WTC11 (cell line): Measurements from ENCODE around the gene LTBP3. TPM values are rescaled to one million over a fixed set of nuclear protein-coding genes. Genes with fewer than 3 reads are reported as not detected.

Experiments
- ATAC-seq: fragments of 200-7000 bp; cut with Tn5 transposase; 2 replicates; pipeline ENCODE4 v1.10.0; 2021; ENCODE audit warnings: mild to moderate bottlenecking, moderate library complexity
- CTCF ChIA-PET: fragments of 300-600 bp; sonication (Branson Sonifier 250); formaldehyde crosslinking; loops from one replicate; lab custom pipeline; 2021; ENCODE audit warnings: antibody characterized with exemption; lab: Charles Lee
- POLR2A ChIA-PET: fragments of 350-600 bp; sonication (Branson Sonifier 250); formaldehyde crosslinking; loops from one replicate; lab custom pipeline; 2021; ENCODE audit warnings: antibody characterized with exemption; lab: Charles Lee
- DNase-seq: peaks from one replicate; pipeline ENCODE4 v3.0.0; 2021; ENCODE audit warnings: low spot score
- H3K27ac Mint-ChIP-seq: 2 replicates; pipeline ENCODE4 v1.8.0; 2021; ENCODE audit warnings: mixed read lengths
- H3K27me3 Mint-ChIP-seq: 2 replicates; pipeline ENCODE4 v1.8.0; 2021; ENCODE audit warnings: low read depth, mild to moderate bottlenecking, moderate library complexity, mixed read lengths
- H3K36me3 Mint-ChIP-seq: 2 replicates; pipeline ENCODE4 v1.8.0; 2021; ENCODE audit warnings: mixed read lengths
- H3K4me1 Mint-ChIP-seq: 2 replicates; pipeline ENCODE4 v1.8.0; 2022; ENCODE audit warnings: mixed read lengths
- H3K4me3 Mint-ChIP-seq: 2 replicates; pipeline ENCODE4 v1.8.0; 2021; ENCODE audit warnings: mild to moderate bottlenecking, moderate library complexity, mixed read lengths
- H3K9me3 Mint-ChIP-seq: 2 replicates; pipeline ENCODE4 v1.8.0; 2021; ENCODE audit warnings: mixed read lengths
- ATF2 ChIP-seq: sonication (generic); formaldehyde crosslinking; IDR thresholded peaks from 2 replicates; pipeline ENCODE4 v1.8.1; 2022; ENCODE audit warnings: low read depth, missing genetic modification reagents, borderline replicate concordance
- ATF3 ChIP-seq: sonication (generic); formaldehyde crosslinking; conservative IDR thresholded peaks from 2 replicates; pipeline ENCODE4 v1.8.1; 2022; ENCODE audit warnings: mild to moderate bottlenecking, missing genetic modification reagents
- E2F4 ChIP-seq: sonication (generic); formaldehyde crosslinking; IDR thresholded peaks from 2 replicates; pipeline ENCODE4 v1.8.1; 2022; ENCODE audit warnings: low read depth, mild to moderate bottlenecking, moderate library complexity, missing genetic modification reagents, borderline replicate concordance
- E2F5 ChIP-seq: sonication (generic); formaldehyde crosslinking; IDR thresholded peaks from 2 replicates; pipeline ENCODE4 v1.8.1; 2022; ENCODE audit warnings: mild to moderate bottlenecking, moderate library complexity, missing genetic modification reagents
- ELF4 ChIP-seq: sonication (generic); formaldehyde crosslinking; IDR thresholded peaks from 2 replicates; pipeline ENCODE4 v1.8.1; 2022; ENCODE audit warnings: low read depth, mild to moderate bottlenecking, moderate library complexity, missing genetic modification reagents
- EMX1 ChIP-seq: fragments of 250-450 bp; sonication (Bioruptor Pico); IDR thresholded peaks from 2 replicates; pipeline ENCODE4 v1.8.0; 2021; ENCODE audit warnings: mild to moderate bottlenecking
- ETV6 ChIP-seq: sonication (generic); formaldehyde crosslinking; IDR thresholded peaks from 2 replicates; pipeline ENCODE4 v1.8.1; 2022; ENCODE audit warnings: mild to moderate bottlenecking, missing genetic modification reagents
- FOXK1 ChIP-seq: sonication (generic); formaldehyde crosslinking; IDR thresholded peaks from 2 replicates; pipeline ENCODE4 v1.8.0; 2022; ENCODE audit warnings: mild to moderate bottlenecking, moderate library complexity, missing genetic modification reagents
- GABPB1 ChIP-seq: sonication (generic); formaldehyde crosslinking; IDR thresholded peaks from 2 replicates; pipeline ENCODE4 v1.8.1; 2023; ENCODE audit warnings: mild to moderate bottlenecking, missing genetic modification reagents
- GTF2I ChIP-seq: fragments of 250-450 bp; sonication (Bioruptor Pico); conservative IDR thresholded peaks from 2 replicates; pipeline ENCODE4 v1.4.0; 2021; ENCODE audit warnings: mild to moderate bottlenecking
- JUN ChIP-seq: sonication (generic); formaldehyde crosslinking; IDR thresholded peaks from 2 replicates; pipeline ENCODE4 v1.8.0; 2023; ENCODE audit warnings: mild to moderate bottlenecking, missing genetic modification reagents
- KAT7 ChIP-seq: sonication (generic); formaldehyde crosslinking; IDR thresholded peaks from 2 replicates; pipeline ENCODE4 v1.8.1; 2023; ENCODE audit warnings: missing genetic modification reagents, mild to moderate bottlenecking, borderline replicate concordance
- MAX ChIP-seq: sonication (generic); formaldehyde crosslinking; IDR thresholded peaks from 2 replicates; pipeline ENCODE4 v1.8.0; 2022; ENCODE audit warnings: mild to moderate bottlenecking, missing genetic modification reagents
- MYBL2 ChIP-seq: sonication (generic); formaldehyde crosslinking; IDR thresholded peaks from 2 replicates; pipeline ENCODE4 v1.8.1; 2023; ENCODE audit warnings: mild to moderate bottlenecking, moderate library complexity, missing genetic modification reagents
- NR3C1 ChIP-seq: sonication (generic); formaldehyde crosslinking; conservative IDR thresholded peaks from 2 replicates; pipeline ENCODE4 v1.8.1; 2023; ENCODE audit warnings: low read depth, mild to moderate bottlenecking, missing genetic modification reagents
- OVOL2 ChIP-seq: fragments of 250-450 bp; sonication (Bioruptor Pico); IDR thresholded peaks from 2 replicates; pipeline ENCODE4 v1.9.0; 2021; ENCODE audit warnings: mild to moderate bottlenecking, borderline replicate concordance
- RORB ChIP-seq: fragments of 250-450 bp; sonication (Bioruptor Pico); IDR thresholded peaks from 2 replicates; pipeline ENCODE4 v1.9.0; 2021; ENCODE audit warnings: mild to moderate bottlenecking
- SMAD3 ChIP-seq: sonication (generic); formaldehyde crosslinking; IDR thresholded peaks from 2 replicates; pipeline ENCODE4 v1.8.0; 2022; ENCODE audit warnings: missing genetic modification reagents, mild to moderate bottlenecking, borderline replicate concordance
- SMAD4 ChIP-seq: sonication (generic); formaldehyde crosslinking; IDR thresholded peaks from 2 replicates; pipeline ENCODE4 v1.8.0; 2022; ENCODE audit warnings: mild to moderate bottlenecking, missing genetic modification reagents
- SOX15 ChIP-seq: fragments of 250-450 bp; sonication (Bioruptor Pico); IDR thresholded peaks from 2 replicates; pipeline ENCODE4 v1.9.0; 2021; ENCODE audit warnings: mild to moderate bottlenecking
- ZMAT4 ChIP-seq: fragments of 250-450 bp; sonication (Bioruptor Pico); IDR thresholded peaks from 2 replicates; pipeline ENCODE4 v1.9.0; 2021; ENCODE audit warnings: mild to moderate bottlenecking
- ZNF219 ChIP-seq: sonication (generic); formaldehyde crosslinking; IDR thresholded peaks from 2 replicates; pipeline ENCODE4 v1.8.0; 2023; ENCODE audit warnings: missing genetic modification reagents, mild to moderate bottlenecking, borderline replicate concordance
- ZNF281 ChIP-seq: sonication (generic); formaldehyde crosslinking; IDR thresholded peaks from 2 replicates; pipeline ENCODE4 v1.8.0; 2023; ENCODE audit warnings: mild to moderate bottlenecking, missing genetic modification reagents
- ZNF671 ChIP-seq: fragments of 250-450 bp; sonication (Bioruptor Pico); IDR thresholded peaks from 2 replicates; pipeline ENCODE4 v1.8.0; 2021; ENCODE audit warnings: mild to moderate bottlenecking
- total RNA-seq: library from RNA; stranded (reverse); gene quantifications from 3 replicates; pipeline ENCODE4 v1.2.3, GENCODE V29; 2021

Gene LTBP3
- total RNA-seq, 1 experiment from 2014 or later: 20.7 TPM

- Mint-ChIP-seq H3K4me3 (no peak overlapping the region), H3K27me3 (peaks cover 12% of the 10 kb centered on the region; the same call in 1 of the 2 replicates), H3K27ac (no peak overlapping the region), H3K4me1 (no peaks in the 10 kb centered on the region), H3K9me3 (no peaks in the 10 kb centered on the region), H3K36me3 (peaks cover 8% of the 10 kb centered on the region; the same call in 1 of the 2 replicates)
- ATAC-seq (no peak), DNase-seq (no peak)
- POLR2A ChIA-PET: no interaction called here
- CTCF ChIA-PET: interaction anchor here (1.0 to 16.2 kb wide), 2 partner anchors 9 to 27 kb away, joined by 4 to 311 read pairs; partner anchors contain the start of gene KCNK7
- TF ChIP-seq ZMAT4 (CRISPR knock-in tag): no peak
These were observed 41.2 kb upstream of the LTBP3 start for GRCh38 chr11:65599216-65599954.

GRCh38 chr11:65598258-65598699 is 40.1 kb upstream of the LTBP3 start:
- TF ChIP-seq ATF3 (CRISPR knock-in tag) (no peak), ZNF671 (CRISPR knock-in tag) (no peak), SMAD4 (CRISPR knock-in tag) (no peak), FOXK1 (CRISPR knock-in tag) (no peak), MAX (no peak), ELF4 (CRISPR knock-in tag) (no peak), ZNF219 (CRISPR knock-in tag) (no peak), KAT7 (no peak), E2F4 (CRISPR knock-in tag) (no peak), RORB (CRISPR knock-in tag) (no peak), GABPB1 (CRISPR knock-in tag) (no peak)
- ATAC-seq: no peak
- Mint-ChIP-seq H3K4me3 (no peak overlapping the region), H3K36me3 (peaks cover 4% of the 10 kb centered on the region; the same call in 1 of the 2 replicates), H3K27me3 (peaks cover 19% of the 10 kb centered on the region), H3K9me3 (no peaks in the 10 kb centered on the region), H3K4me1 (peaks cover 2% of the 10 kb centered on the region; the same call in 1 of the 2 replicates), H3K27ac (no peak overlapping the region)
- no peak for DNase-seq
- CTCF ChIA-PET: interaction anchor here (1.0 to 1.2 kb wide), 2 partner anchors 11 to 57 kb away, joined by 3 read pairs; no protein-coding TSS in a partner anchor
- POLR2A ChIA-PET: no interaction called here

- H3K4me1 Mint-ChIP-seq: peaks cover 7% of the 10 kb centered on the region
- peaks cover 26% of the 10 kb centered on the region for H3K27me3 Mint-ChIP-seq
- ChIA-PET CTCF (interaction anchor here (1.5 to 13.7 kb wide), 3 partner anchors 11 to 56 kb away, joined by 5 to 311 read pairs (median 271); partner anchors contain the start of genes EHBP1L1, MAP3K11 and PCNX3), POLR2A (no interaction called here)
- ATAC-seq (no peak), DNase-seq (no peak)
- H3K9me3 Mint-ChIP-seq: no peaks in the 10 kb centered on the region
- H3K27ac Mint-ChIP-seq: no peak overlapping the region
- peaks cover 4% of the 10 kb centered on the region; the same call in 1 of the 2 replicates for H3K36me3 Mint-ChIP-seq
- no peak overlapping the region for H3K4me3 Mint-ChIP-seq
- TF ChIP-seq SMAD4 (CRISPR knock-in tag) (no peak), JUN (CRISPR knock-in tag) (no peak), GTF2I (CRISPR knock-in tag) (no peak), SMAD3 (CRISPR knock-in tag) (no peak), ATF2 (CRISPR knock-in tag) (no peak), ZNF281 (CRISPR knock-in tag) (no peak), E2F5 (CRISPR knock-in tag) (no peak), EMX1 (CRISPR knock-in tag) (no peak), OVOL2 (no peak), ETV6 (CRISPR knock-in tag) (no peak), KAT7 (no peak), SOX15 (CRISPR knock-in tag) (no peak), NR3C1 (no peak), MYBL2 (no peak)
These were observed 38.4 kb upstream of the LTBP3 start for GRCh38 chr11:65596520-65596919.
